ENCODE data around the gene CHAC1. TPM values are rescaled to one million over a fixed set of nuclear protein-coding genes. Genes with fewer than 3 reads are reported as not detected.

Gene CHAC1
- total RNA-seq, 1 donor from 2014 or later, result 0.52 TPM

GRCh38 chr15:40978562-40978961, 25.3 kb downstream of the CHAC1 start:
- Histone ChIP-seq H3K4me3 (ENCODE audit: low read length in 3 of 3) (no peak overlapping the region), H3K27me3 (ENCODE audit: control insufficient read depth in 3 of 3, insufficient read depth in 3 of 3, low read length in 3 of 3) (no peaks in the 10 kb centered on the region), H3K36me3 (ENCODE audit: control insufficient read depth in 3 of 3, insufficient read depth in 3 of 3, low read length in 3 of 3) (peaks cover 63 to 71% (median 69%) of the 10 kb centered on the region in 3 donors), H3K9me3 (ENCODE audit: control insufficient read depth in 3 of 3, low read length in 3 of 3) (no peaks in the 10 kb centered on the region), H3K9ac (ENCODE audit: low read depth in 1 of 3, low read length in 3 of 3) (no peak overlapping the region), H3K4me1 (ENCODE audit: control insufficient read depth in 3 of 3, insufficient read depth in 3 of 3, low read length in 3 of 3) (peaks cover 0 to 6% (median 0%) of the 10 kb centered on the region in 3 donors), H3K27ac (ENCODE audit: low read depth, low read length) (no peak overlapping the region)

DNA sequence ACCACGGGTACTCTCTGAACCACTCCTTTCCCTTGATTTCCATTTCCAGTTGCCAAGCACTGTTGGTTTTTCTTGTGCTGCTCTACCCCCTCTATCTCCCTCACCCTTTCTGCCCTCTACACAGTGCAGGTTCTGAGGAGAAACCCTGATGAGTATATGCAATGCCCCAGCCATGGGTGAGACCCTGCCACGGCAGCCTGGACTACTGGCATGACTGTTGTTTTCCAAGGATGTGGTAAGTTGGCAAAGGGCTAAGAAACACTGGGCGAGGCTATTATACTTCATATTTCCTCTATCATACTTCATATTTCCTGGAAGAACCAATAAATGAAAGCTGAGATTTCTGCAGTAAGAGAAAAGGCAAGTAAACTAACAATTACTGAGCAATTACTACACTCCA, 27.9 kb downstream of the CHAC1 start:
- no peak overlapping the region for H3K9ac ChIP-seq (ENCODE audit: low read depth in 1 of 3, low read length in 3 of 3)
- H3K4me3 ChIP-seq (ENCODE audit: low read length in 3 of 3), result no peak overlapping the region
- H3K36me3 ChIP-seq (ENCODE audit: control insufficient read depth in 3 of 3, insufficient read depth in 3 of 3, low read length in 3 of 3), result peaks cover 87 to 96% (median 93%) of the 10 kb centered on the region in 3 donors
- H3K27me3 ChIP-seq (ENCODE audit: control insufficient read depth in 3 of 3, insufficient read depth in 3 of 3, low read length in 3 of 3), result no peaks in the 10 kb centered on the region
- no peaks in the 10 kb centered on the region for H3K9me3 ChIP-seq (ENCODE audit: control insufficient read depth in 3 of 3, low read length in 3 of 3)
- no peaks in the 10 kb centered on the region for H3K4me1 ChIP-seq (ENCODE audit: control insufficient read depth in 3 of 3, insufficient read depth in 3 of 3, low read length in 3 of 3)
- H3K27ac ChIP-seq (ENCODE audit: low read depth, low read length), result no peak overlapping the region

GRCh38 chr15:40982855-40983254, 29.6 kb downstream of the CHAC1 start:
- H3K4me3 ChIP-seq (ENCODE audit: low read length in 3 of 3), result no peak overlapping the region
- peaks cover 79 to 97% (median 94%) of the 10 kb centered on the region in 3 donors for H3K36me3 ChIP-seq (ENCODE audit: control insufficient read depth in 3 of 3, insufficient read depth in 3 of 3, low read length in 3 of 3)
- H3K27ac ChIP-seq (ENCODE audit: low read depth, low read length), result no peak overlapping the region
- H3K27me3 ChIP-seq (ENCODE audit: control insufficient read depth in 3 of 3, insufficient read depth in 3 of 3, low read length in 3 of 3), result no peaks in the 10 kb centered on the region
- no peak overlapping the region for H3K9ac ChIP-seq (ENCODE audit: low read depth in 1 of 3, low read length in 3 of 3)
- H3K4me1 ChIP-seq (ENCODE audit: control insufficient read depth in 3 of 3, insufficient read depth in 3 of 3, low read length in 3 of 3), result no peaks in the 10 kb centered on the region
- H3K9me3 ChIP-seq (ENCODE audit: control insufficient read depth in 3 of 3, low read length in 3 of 3), result no peaks in the 10 kb centered on the region

DNA sequence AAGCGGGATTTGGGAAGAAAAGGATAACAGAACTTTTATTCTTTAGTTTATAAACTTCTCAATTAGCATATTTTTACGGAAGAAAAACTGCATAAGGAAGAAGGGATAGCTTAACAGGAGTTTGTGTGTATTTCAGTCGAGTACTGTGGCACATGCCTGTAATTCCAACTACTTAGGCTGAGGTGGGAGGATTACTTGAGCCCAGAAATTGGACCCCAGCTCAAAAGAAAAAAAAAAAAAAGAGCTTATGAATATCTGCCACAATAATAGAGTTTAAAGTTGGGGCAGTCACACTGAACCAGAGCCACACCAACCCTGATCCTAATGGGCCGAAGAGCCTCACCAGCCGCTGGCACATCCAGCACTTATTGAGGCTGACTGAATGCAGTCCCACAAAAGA, 31.1 kb downstream of the CHAC1 start:
- Histone ChIP-seq H3K9ac (ENCODE audit: low read depth in 1 of 3, low read length in 3 of 3) (no peak overlapping the region), H3K27me3 (ENCODE audit: control insufficient read depth in 3 of 3, insufficient read depth in 3 of 3, low read length in 3 of 3) (no peaks in the 10 kb centered on the region), H3K36me3 (ENCODE audit: control insufficient read depth in 3 of 3, insufficient read depth in 3 of 3, low read length in 3 of 3) (peaks cover 66 to 86% (median 81%) of the 10 kb centered on the region in 3 donors), H3K9me3 (ENCODE audit: control insufficient read depth in 3 of 3, low read length in 3 of 3) (no peaks in the 10 kb centered on the region), H3K4me1 (ENCODE audit: control insufficient read depth in 3 of 3, insufficient read depth in 3 of 3, low read length in 3 of 3) (no peaks in the 10 kb centered on the region), H3K4me3 (ENCODE audit: low read length in 3 of 3) (no peak overlapping the region), H3K27ac (ENCODE audit: low read depth, low read length) (no peak overlapping the region)

GRCh38 chr15:40984964-40985363, 31.7 kb downstream of the CHAC1 start:
- Histone ChIP-seq H3K4me1 (ENCODE audit: control insufficient read depth in 3 of 3, insufficient read depth in 3 of 3, low read length in 3 of 3) (no peaks in the 10 kb centered on the region), H3K4me3 (ENCODE audit: low read length in 3 of 3) (no peak overlapping the region), H3K36me3 (ENCODE audit: control insufficient read depth in 3 of 3, insufficient read depth in 3 of 3, low read length in 3 of 3) (peaks cover 60 to 80% (median 75%) of the 10 kb centered on the region in 3 donors), H3K9me3 (ENCODE audit: control insufficient read depth in 3 of 3, low read length in 3 of 3) (no peaks in the 10 kb centered on the region), H3K27me3 (ENCODE audit: control insufficient read depth in 3 of 3, insufficient read depth in 3 of 3, low read length in 3 of 3) (no peaks in the 10 kb centered on the region), H3K9ac (ENCODE audit: low read depth in 1 of 3, low read length in 3 of 3) (no peak overlapping the region), H3K27ac (ENCODE audit: low read depth, low read length) (no peak overlapping the region)

DNA sequence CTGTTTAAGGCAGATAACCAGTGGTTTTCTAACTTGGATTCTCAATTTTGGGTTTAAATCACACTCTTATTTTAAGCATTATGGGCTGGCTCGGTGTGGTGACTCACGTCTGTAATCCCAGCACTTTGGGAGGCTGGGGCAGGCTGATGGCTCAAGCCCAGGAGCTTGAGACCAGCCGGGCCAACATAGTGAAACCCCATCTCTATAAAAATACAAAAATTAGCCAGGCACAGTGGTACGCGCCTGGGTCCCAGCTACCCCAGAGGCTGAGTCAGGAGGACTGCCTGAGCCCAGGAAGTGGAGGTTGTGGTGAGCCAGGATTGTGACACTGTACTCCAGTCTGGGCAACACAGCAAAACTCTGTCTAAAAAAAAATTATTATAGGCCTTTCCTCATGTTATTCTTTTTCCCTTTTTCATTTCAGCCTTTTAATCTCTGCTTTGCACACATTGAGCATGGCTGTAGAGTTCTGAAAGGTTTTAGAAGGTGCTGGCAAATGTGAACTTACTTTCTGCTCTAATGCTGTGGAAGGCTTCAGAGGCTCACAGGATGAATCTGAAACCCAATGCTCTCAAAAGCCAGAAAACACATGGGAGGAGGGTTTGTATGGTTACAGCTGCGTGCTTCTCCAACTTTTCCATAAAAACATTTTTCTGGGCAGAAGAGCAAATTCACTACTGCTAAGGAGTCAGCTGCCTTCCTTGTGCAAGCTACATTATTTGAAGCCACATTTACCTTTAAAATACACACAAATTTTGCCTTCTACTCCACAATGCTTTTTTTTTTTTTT, 32.5 kb downstream of the CHAC1 start:
- no peak overlapping the region for H3K27ac ChIP-seq (ENCODE audit: low read depth, low read length)
- peaks cover 53 to 73% (median 68%) of the 10 kb centered on the region in 3 donors for H3K36me3 ChIP-seq (ENCODE audit: control insufficient read depth in 3 of 3, insufficient read depth in 3 of 3, low read length in 3 of 3)
- H3K4me1 ChIP-seq (ENCODE audit: control insufficient read depth in 3 of 3, insufficient read depth in 3 of 3, low read length in 3 of 3), result no peaks in the 10 kb centered on the region
- H3K9me3 ChIP-seq (ENCODE audit: control insufficient read depth in 3 of 3, low read length in 3 of 3), result no peaks in the 10 kb centered on the region
- H3K27me3 ChIP-seq (ENCODE audit: control insufficient read depth in 3 of 3, insufficient read depth in 3 of 3, low read length in 3 of 3), result no peaks in the 10 kb centered on the region
- H3K4me3 ChIP-seq (ENCODE audit: low read length in 3 of 3), result no peak overlapping the region
- no peak overlapping the region for H3K9ac ChIP-seq (ENCODE audit: low read depth in 1 of 3, low read length in 3 of 3)

- Histone ChIP-seq H3K9ac (ENCODE audit: low read depth in 1 of 3, low read length in 3 of 3) (no peak overlapping the region), H3K4me1 (ENCODE audit: control insufficient read depth in 3 of 3, insufficient read depth in 3 of 3, low read length in 3 of 3) (no peaks in the 10 kb centered on the region), H3K36me3 (ENCODE audit: control insufficient read depth in 3 of 3, insufficient read depth in 3 of 3, low read length in 3 of 3) (peaks cover 42 to 67% (median 57%) of the 10 kb centered on the region in 3 donors), H3K9me3 (ENCODE audit: control insufficient read depth in 3 of 3, low read length in 3 of 3) (no peaks in the 10 kb centered on the region), H3K27ac (ENCODE audit: low read depth, low read length) (no peak overlapping the region), H3K27me3 (ENCODE audit: control insufficient read depth in 3 of 3, insufficient read depth in 3 of 3, low read length in 3 of 3) (no peaks in the 10 kb centered on the region), H3K4me3 (ENCODE audit: low read length in 3 of 3) (no peak overlapping the region)
These were observed 33.5 kb downstream of the CHAC1 start for GRCh38 chr15:40986820-40987219.

DNA sequence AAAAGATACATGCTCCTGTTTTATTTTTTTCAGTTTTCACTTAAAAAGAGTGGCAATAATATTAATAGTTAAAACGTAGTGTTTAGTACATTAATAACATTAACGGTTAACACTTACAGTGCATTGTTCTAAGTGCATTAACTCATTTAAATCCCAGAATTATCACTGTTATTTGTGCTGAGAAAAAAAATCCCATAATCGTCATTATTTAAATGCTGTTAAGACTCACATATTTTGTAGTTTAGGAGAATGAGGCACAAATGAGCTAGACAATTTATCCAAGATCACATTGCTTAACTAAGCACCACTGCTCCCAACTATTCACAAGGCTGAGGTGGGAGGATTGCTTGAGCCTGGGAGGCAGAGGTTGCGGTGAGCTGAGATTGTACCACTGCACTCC, 34.9 kb downstream of the CHAC1 start:
- Histone ChIP-seq H3K9ac (ENCODE audit: low read depth in 1 of 3, low read length in 3 of 3) (no peak overlapping the region), H3K4me1 (ENCODE audit: control insufficient read depth in 3 of 3, insufficient read depth in 3 of 3, low read length in 3 of 3) (peaks cover 0 to 4% (median 0%) of the 10 kb centered on the region in 3 donors), H3K36me3 (ENCODE audit: control insufficient read depth in 3 of 3, insufficient read depth in 3 of 3, low read length in 3 of 3) (peaks cover 30 to 56% (median 44%) of the 10 kb centered on the region in 3 donors), H3K27me3 (ENCODE audit: control insufficient read depth in 3 of 3, insufficient read depth in 3 of 3, low read length in 3 of 3) (no peaks in the 10 kb centered on the region), H3K27ac (ENCODE audit: low read depth, low read length) (no peak overlapping the region), H3K9me3 (ENCODE audit: control insufficient read depth in 3 of 3, low read length in 3 of 3) (no peaks in the 10 kb centered on the region), H3K4me3 (ENCODE audit: low read length in 3 of 3) (no peak overlapping the region)

DNA sequence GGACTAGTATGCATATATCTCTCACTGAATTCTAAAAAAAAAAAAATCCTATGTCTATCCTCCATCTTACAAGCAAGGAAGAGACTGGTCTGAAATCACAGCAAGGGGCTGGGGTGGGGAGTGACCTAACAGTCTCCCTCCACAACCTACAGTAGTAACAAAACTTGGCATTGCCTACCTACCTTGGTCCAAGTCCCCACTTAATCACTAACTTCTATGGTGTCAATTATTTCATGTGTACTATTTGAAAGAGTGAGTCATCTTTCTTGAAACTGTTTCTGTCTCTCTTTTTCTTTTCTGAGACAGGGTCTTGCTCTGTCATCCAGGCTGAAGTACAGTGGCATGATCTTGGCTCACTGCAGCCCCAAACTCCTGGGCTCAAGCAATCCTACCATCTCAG, 36.8 kb downstream of the CHAC1 start:
- Histone ChIP-seq H3K9me3 (ENCODE audit: control insufficient read depth in 3 of 3, low read length in 3 of 3) (no peaks in the 10 kb centered on the region), H3K4me1 (ENCODE audit: control insufficient read depth in 3 of 3, insufficient read depth in 3 of 3, low read length in 3 of 3) (peaks cover 0 to 4% (median 0%) of the 10 kb centered on the region in 3 donors), H3K9ac (ENCODE audit: low read depth in 1 of 3, low read length in 3 of 3) (no peak overlapping the region), H3K36me3 (ENCODE audit: control insufficient read depth in 3 of 3, insufficient read depth in 3 of 3, low read length in 3 of 3) (peaks cover 12 to 48% (median 36%) of the 10 kb centered on the region in 3 donors), H3K27me3 (ENCODE audit: control insufficient read depth in 3 of 3, insufficient read depth in 3 of 3, low read length in 3 of 3) (no peaks in the 10 kb centered on the region), H3K27ac (ENCODE audit: low read depth, low read length) (no peak overlapping the region), H3K4me3 (ENCODE audit: low read length in 3 of 3) (no peak overlapping the region)

- H3K36me3 ChIP-seq (ENCODE audit: control insufficient read depth in 3 of 3, insufficient read depth in 3 of 3, low read length in 3 of 3), result peaks cover 8 to 48% (median 37%) of the 10 kb centered on the region in 3 donors
These were observed 37.5 kb downstream of the CHAC1 start for GRCh38 chr15:40990789-40991188.

More at GRCh38 chr15:40990789-40991188, 37.5 kb downstream of the CHAC1 start:
- Histone ChIP-seq H3K4me3 (ENCODE audit: low read length in 3 of 3) (no peak overlapping the region), H3K27me3 (ENCODE audit: control insufficient read depth in 3 of 3, insufficient read depth in 3 of 3, low read length in 3 of 3) (no peaks in the 10 kb centered on the region), H3K9me3 (ENCODE audit: control insufficient read depth in 3 of 3, low read length in 3 of 3) (no peaks in the 10 kb centered on the region), H3K27ac (ENCODE audit: low read depth, low read length) (no peak overlapping the region), H3K9ac (ENCODE audit: low read depth in 1 of 3, low read length in 3 of 3) (no peak overlapping the region), H3K4me1 (ENCODE audit: control insufficient read depth in 3 of 3, insufficient read depth in 3 of 3, low read length in 3 of 3) (peaks cover 0 to 4% (median 0%) of the 10 kb centered on the region in 3 donors)
